ENCODE results near the gene LCMT1.
"Not testable (repeated sequence)": the region's sequence is repeated elsewhere in the genome, so short reads cannot be mapped to it uniquely, and the experiment has no call there.

Gene LCMT1

GRCh38 chr16:25155553-25156460 is 44.3 kb downstream of the LCMT1 start:
- TF ChIP-seq, protein P1, sequence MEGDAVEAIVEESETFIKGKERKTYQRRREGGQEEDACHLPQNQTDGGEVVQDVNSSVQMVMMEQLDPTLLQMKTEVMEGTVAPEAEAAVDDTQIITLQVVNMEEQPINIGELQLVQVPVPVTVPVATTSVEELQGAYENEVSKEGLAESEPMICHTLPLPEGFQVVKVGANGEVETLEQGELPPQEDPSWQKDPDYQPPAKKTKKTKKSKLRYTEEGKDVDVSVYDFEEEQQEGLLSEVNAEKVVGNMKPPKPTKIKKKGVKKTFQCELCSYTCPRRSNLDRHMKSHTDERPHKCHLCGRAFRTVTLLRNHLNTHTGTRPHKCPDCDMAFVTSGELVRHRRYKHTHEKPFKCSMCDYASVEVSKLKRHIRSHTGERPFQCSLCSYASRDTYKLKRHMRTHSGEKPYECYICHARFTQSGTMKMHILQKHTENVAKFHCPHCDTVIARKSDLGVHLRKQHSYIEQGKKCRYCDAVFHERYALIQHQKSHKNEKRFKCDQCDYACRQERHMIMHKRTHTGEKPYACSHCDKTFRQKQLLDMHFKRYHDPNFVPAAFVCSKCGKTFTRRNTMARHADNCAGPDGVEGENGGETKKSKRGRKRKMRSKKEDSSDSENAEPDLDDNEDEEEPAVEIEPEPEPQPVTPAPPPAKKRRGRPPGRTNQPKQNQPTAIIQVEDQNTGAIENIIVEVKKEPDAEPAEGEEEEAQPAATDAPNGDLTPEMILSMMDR (IDR thresholded peaks at IDR 0.05; ENCODE audit: low read depth, low read length) = no peak
- H3K4me3 ChIP-seq (replicated peaks in 1 of 2; ENCODE audit: low read depth in 2 of 2, low read length in 2 of 2) = no peak overlapping the region
- peak; percentile 26 to 31 for DNase-seq (ENCODE audit: low read depth in 2 of 2)

DNA sequence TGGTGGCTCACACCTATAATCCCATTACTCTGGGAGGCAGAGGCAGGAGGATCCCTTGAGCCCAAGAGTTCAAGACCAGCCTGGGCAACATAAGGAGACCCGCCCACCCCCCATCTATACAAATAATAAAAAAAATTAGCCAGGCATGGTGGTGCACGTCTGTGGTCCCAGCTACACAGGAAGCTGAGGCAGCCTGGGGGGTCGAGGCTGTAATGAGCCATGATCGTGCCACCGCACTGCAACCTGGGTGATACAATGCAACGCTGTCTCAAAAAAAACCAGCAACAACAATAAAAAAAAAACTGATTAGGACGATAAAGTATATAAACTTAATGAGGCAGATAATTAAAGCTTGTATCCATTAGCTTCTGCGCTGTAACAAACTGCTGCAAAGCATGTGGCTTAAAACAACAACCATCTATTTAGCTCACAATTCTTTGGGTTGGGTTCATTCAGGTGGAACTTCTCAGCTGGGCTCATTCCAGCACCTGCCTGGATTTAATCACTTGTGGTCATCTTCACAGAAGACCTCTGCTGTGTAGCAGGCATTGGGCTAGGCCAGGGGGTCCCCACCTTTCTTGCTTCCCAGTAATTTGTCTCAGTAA is 45.8 kb downstream of the LCMT1 start:
- TF ChIP-seq, protein P1 (IDR thresholded peaks at IDR 0.05; ENCODE audit: low read depth, low read length) = no peak
- no peak overlapping the region for H3K4me3 ChIP-seq (replicated peaks in 1 of 2; ENCODE audit: low read depth in 2 of 2, low read length in 2 of 2)
- no peak for DNase-seq (ENCODE audit: low read depth in 2 of 2)

DNA sequence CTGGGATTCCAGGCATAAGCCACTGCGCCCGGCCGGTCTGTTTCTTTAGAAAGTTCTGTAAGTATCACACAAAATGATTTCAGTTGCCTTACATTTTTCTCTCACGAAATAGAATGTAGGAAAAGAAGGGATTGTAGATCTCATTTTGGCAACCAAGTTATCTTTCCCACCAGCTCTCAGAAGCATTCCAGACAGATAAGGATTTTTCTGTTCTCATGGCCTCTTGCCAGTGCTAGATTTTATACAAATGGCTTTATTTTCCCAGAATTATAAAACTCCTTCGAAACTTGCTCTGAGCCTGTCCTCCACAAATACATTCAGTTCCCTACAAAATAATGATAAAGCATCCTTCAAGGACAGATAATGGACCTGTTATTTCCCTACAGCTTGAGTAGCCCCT is 46.9 kb downstream of the LCMT1 start:
- peak in 1 of 2 donors; percentile 58 for DNase-seq (ENCODE audit: low read depth in 2 of 2)
- H3K4me3 ChIP-seq (replicated peaks in 1 of 2; ENCODE audit: low read depth in 2 of 2, low read length in 2 of 2) = no peak overlapping the region
- TF ChIP-seq, protein P1 (IDR thresholded peaks at IDR 0.05; ENCODE audit: low read depth, low read length) = no peak

DNA sequence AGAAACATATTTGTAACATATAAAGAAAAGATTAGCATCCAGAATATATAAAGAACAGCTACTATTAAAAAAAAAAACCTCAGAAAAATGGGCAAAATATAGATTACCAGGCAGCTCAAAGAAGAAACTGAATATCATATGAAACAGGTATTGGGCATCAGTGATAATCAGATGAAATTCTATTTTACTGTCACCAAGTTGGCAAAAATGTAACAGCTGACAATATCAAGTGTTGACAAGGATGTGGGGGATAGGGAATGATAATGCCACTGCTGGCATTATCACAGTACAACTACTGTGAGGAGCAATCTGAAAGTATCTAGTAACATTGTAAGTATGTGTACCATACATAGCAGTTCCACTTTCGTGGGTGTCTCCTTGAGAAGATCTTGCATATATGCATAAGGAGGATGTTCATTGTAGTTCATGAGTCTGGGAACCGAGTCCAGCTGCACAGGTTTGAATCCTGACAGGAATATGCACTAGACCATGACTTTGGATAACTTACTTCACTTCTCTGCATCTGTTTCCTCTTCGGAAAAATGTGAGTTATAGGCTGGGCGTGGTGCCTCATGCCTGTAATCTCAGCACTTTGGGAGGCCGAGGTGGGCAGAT is 50.3 kb downstream of the LCMT1 start:
- TF ChIP-seq, protein P1 (IDR thresholded peaks at IDR 0.05; ENCODE audit: low read depth, low read length) = no peak
- DNase-seq (ENCODE audit: low read depth in 2 of 2) = no peak
- no peak overlapping the region for H3K4me3 ChIP-seq (replicated peaks in 1 of 2; ENCODE audit: low read depth in 2 of 2, low read length in 2 of 2)

GRCh38 chr16:25163683-25164082 is 52.1 kb downstream of the LCMT1 start:
- TF ChIP-seq, protein P1 (IDR thresholded peaks at IDR 0.05; ENCODE audit: low read depth, low read length) = no peak
- no peak for DNase-seq (ENCODE audit: low read depth in 2 of 2)

GRCh38 chr16:25165284-25165683 is 53.7 kb downstream of the LCMT1 start:
- no peak overlapping the region for H3K4me3 ChIP-seq (replicated peaks in 1 of 2; ENCODE audit: low read depth in 2 of 2, low read length in 2 of 2)
- no peak for DNase-seq (ENCODE audit: low read depth in 2 of 2)
- TF ChIP-seq, protein P1 (IDR thresholded peaks at IDR 0.05; ENCODE audit: low read depth, low read length) = no peak

More at GRCh38 chr16:25163683-25164082, 52.1 kb downstream of the LCMT1 start:
- no peak overlapping the region for H3K4me3 ChIP-seq (replicated peaks in 1 of 2; ENCODE audit: low read depth in 2 of 2, low read length in 2 of 2)

DNA sequence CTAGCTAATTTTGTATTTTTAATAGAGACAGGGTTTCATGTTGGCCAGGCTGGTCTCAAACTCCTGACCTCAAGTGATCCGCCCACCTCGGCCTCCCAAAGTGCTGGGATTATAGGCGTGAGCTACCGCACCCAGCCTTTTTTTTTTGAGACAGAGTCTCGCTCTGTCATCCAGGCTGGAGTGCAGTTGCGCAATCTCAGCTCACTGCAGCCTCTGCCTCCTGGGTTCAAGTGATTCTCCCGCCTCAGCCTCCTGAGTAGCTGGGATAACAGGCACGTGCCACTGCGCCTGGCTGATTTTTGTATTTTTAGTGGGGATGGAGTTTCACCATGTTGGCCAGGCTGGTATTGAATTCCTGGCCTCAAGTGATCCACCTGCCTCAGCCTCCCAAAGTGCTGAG is 56.4 kb downstream of the LCMT1 start:
- not testable (repeated sequence) for H3K4me3 ChIP-seq (replicated peaks in 1 of 2; ENCODE audit: low read depth in 2 of 2, low read length in 2 of 2); DNase-seq (ENCODE audit: low read depth in 2 of 2)
